ENCODE results near the gene GABPB1. TPM values are rescaled to one million over a fixed set of nuclear protein-coding genes. Genes with fewer than 3 reads are reported as not detected.

The GABPB1 gene
- polyA plus RNA-seq, 3 donors = 12.9 to 15.1 (median 14.9) TPM

DNA sequence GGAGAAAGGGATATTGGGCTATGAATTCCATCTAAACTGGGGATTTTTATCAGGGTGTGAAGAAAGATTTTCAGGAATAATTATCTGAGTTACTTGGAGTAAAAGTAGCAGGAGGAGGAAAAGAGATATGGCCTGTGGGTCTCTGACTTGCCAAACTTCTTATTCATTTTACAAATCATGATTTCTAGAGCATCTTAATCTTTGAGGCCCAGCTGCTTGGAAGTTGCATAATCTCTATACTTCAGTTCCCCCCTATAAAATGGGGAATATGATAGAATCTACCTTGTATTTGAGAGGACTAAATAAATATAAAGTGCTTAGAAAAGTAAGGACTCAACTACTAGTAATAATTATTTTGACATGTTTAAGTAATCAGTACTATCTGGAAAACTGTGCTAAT, 11.0 kb upstream of the GABPB1 start:
- Histone ChIP-seq H3K9ac (ENCODE audit: insufficient read depth, low read length, poor library complexity, severe bottlenecking) (no peak overlapping the region), H3K27ac (ENCODE audit: low read depth in 1 of 2, low read length in 2 of 2) (no peak overlapping the region), H3K4me3 (replicated peaks in 1 of 3; ENCODE audit: low read depth in 2 of 3, low read length in 3 of 3) (no peak overlapping the region), H2AFZ (ENCODE audit: insufficient read depth, low read depth, low read length, poor library complexity, severe bottlenecking) (no peak overlapping the region), H3K27me3 (ENCODE audit: control insufficient read depth in 2 of 2, insufficient read depth in 2 of 2, low read length in 2 of 2) (no peaks in the 10 kb centered on the region), H3K4me2 (replicated peaks; ENCODE audit: extremely low read depth, low read length, poor library complexity, severe bottlenecking) (no peak overlapping the region), H3K4me1 (ENCODE audit: control insufficient read depth in 1 of 2, insufficient read depth in 2 of 2, low read length in 2 of 2) (no peaks in the 10 kb centered on the region), H3K36me3 (replicated peaks in 1 of 2; ENCODE audit: control insufficient read depth in 1 of 2, insufficient read depth in 2 of 2, low read length in 2 of 2) (peaks cover 2 to 9% of the 10 kb centered on the region in 2 donors), H4K20me1 (ENCODE audit: insufficient read depth, low read length) (no peaks in the 10 kb centered on the region), H3K9me3 (replicated peaks in 1 of 2; ENCODE audit: control insufficient read depth in 1 of 2, insufficient read depth in 1 of 2, low read length in 2 of 2) (no peaks in the 10 kb centered on the region), H3K79me2 (ENCODE audit: insufficient read depth, low read length) (no peaks in the 10 kb centered on the region)
- peaks cover 10% of the 10 kb centered on the region for H3K4me1 Mint-ChIP-seq
- peaks cover 31 to 36% of the 10 kb centered on the region in 2 donors for H3K36me3 Mint-ChIP-seq
- peak overlapping the region in 1 of 7 donors; percentile 21 for H3K27ac Mint-ChIP-seq
- H3K27me3 Mint-ChIP-seq (ENCODE audit: low read depth in 3 of 3) = peaks cover 0 to 1% (median 0%) of the 10 kb centered on the region in 3 donors
- no peaks in the 10 kb centered on the region for H3K9me3 Mint-ChIP-seq
- DNase-seq = no peak
- TF ChIP-seq, protein P1, sequence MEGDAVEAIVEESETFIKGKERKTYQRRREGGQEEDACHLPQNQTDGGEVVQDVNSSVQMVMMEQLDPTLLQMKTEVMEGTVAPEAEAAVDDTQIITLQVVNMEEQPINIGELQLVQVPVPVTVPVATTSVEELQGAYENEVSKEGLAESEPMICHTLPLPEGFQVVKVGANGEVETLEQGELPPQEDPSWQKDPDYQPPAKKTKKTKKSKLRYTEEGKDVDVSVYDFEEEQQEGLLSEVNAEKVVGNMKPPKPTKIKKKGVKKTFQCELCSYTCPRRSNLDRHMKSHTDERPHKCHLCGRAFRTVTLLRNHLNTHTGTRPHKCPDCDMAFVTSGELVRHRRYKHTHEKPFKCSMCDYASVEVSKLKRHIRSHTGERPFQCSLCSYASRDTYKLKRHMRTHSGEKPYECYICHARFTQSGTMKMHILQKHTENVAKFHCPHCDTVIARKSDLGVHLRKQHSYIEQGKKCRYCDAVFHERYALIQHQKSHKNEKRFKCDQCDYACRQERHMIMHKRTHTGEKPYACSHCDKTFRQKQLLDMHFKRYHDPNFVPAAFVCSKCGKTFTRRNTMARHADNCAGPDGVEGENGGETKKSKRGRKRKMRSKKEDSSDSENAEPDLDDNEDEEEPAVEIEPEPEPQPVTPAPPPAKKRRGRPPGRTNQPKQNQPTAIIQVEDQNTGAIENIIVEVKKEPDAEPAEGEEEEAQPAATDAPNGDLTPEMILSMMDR (IDR thresholded peaks at IDR 0.05) = no peak
- intact Hi-C loops (cut with micrococcal nuclease) = no loop called here
- H3K4me3 Mint-ChIP-seq = no peak overlapping the region

- no peaks in the 10 kb centered on the region for H3K4me1 ChIP-seq (ENCODE audit: control insufficient read depth in 1 of 2, insufficient read depth in 2 of 2, low read length in 2 of 2)
- 100% methylated on average over 1 of the region's 2 CpGs for WGBS (ENCODE audit: insufficient coverage)
- TF ChIP-seq, protein P1 (IDR thresholded peaks at IDR 0.05) = no peak
- Mint-ChIP-seq H3K36me3 (peaks cover 35 to 38% of the 10 kb centered on the region in 2 donors), H3K27me3 (ENCODE audit: low read depth in 3 of 3) (peaks cover 0 to 1% (median 0%) of the 10 kb centered on the region in 3 donors), H3K9me3 (peaks cover 0 to 4% (median 0%) of the 10 kb centered on the region in 7 donors), H3K27ac (peak overlapping the region in 1 of 7 donors; percentile 21), H3K4me3 (no peak overlapping the region), H3K4me1 (peaks cover 10% of the 10 kb centered on the region)
- H3K79me2 ChIP-seq (ENCODE audit: insufficient read depth, low read length) = peaks cover 3% of the 10 kb centered on the region
- H3K9ac ChIP-seq (ENCODE audit: insufficient read depth, low read length, poor library complexity, severe bottlenecking) = no peak overlapping the region
- H2AFZ ChIP-seq (ENCODE audit: insufficient read depth, low read depth, low read length, poor library complexity, severe bottlenecking) = no peak overlapping the region
- no peaks in the 10 kb centered on the region for H3K9me3 ChIP-seq (replicated peaks in 1 of 2; ENCODE audit: control insufficient read depth in 1 of 2, insufficient read depth in 1 of 2, low read length in 2 of 2)
- no peaks in the 10 kb centered on the region for H3K27me3 ChIP-seq (ENCODE audit: control insufficient read depth in 2 of 2, insufficient read depth in 2 of 2, low read length in 2 of 2)
- intact Hi-C loops (cut with micrococcal nuclease) = no loop called here
- no peaks in the 10 kb centered on the region for H4K20me1 ChIP-seq (ENCODE audit: insufficient read depth, low read length)
- no peak overlapping the region for H3K27ac ChIP-seq (ENCODE audit: low read depth in 1 of 2, low read length in 2 of 2)
- no peak for DNase-seq
- H3K4me2 ChIP-seq (replicated peaks; ENCODE audit: extremely low read depth, low read length, poor library complexity, severe bottlenecking) = no peak overlapping the region
- H3K36me3 ChIP-seq (replicated peaks in 1 of 2; ENCODE audit: control insufficient read depth in 1 of 2, insufficient read depth in 2 of 2, low read length in 2 of 2) = peaks cover 2 to 12% of the 10 kb centered on the region in 2 donors
- H3K4me3 ChIP-seq (replicated peaks in 1 of 3; ENCODE audit: low read depth in 2 of 3, low read length in 3 of 3) = no peak overlapping the region
Measured at GRCh38 chr15:50365570-50365969, 10.6 kb upstream of the GABPB1 start.
